H54 (cell line): ENCODE measurements around the gene UHRF1.

Experiments
- DNase-seq: peaks from one replicate; pipeline ENCODE4 v3.0.0; 2011; ENCODE audit warnings: low spot score, mixed read lengths; ENCODE audit not compliant: insufficient read length
- FAIRE-seq: peaks from 3 replicates; lab custom pipeline; 2011; peaks lifted over from hg19 to GRCh38; lab: Jason Lieb, UNC
- POLR2A ChIP-seq: IDR thresholded peaks from 2 replicates; pipeline ENCODE4 v1.6.1; 2011; ENCODE audit warnings: low read depth, mild to moderate bottlenecking, low read length

Gene UHRF1

GRCh38 chr19:4991996-4992698, 82.8 kb downstream of the UHRF1 start:
- FAIRE-seq, result no peak
- no peak for TF ChIP-seq POLR2A
- no peak for DNase-seq

- no peak for TF ChIP-seq POLR2A
Measured at GRCh38 chr19:4993683-4994082, 84.4 kb downstream of the UHRF1 start.

GRCh38 chr19:4996701-4997100, 87.4 kb downstream of the UHRF1 start:
- no peak for TF ChIP-seq POLR2A
- FAIRE-seq (no peak), DNase-seq (no peak)

More at GRCh38 chr19:4993683-4994082, 84.4 kb downstream of the UHRF1 start:
- no peak for FAIRE-seq
- no peak for DNase-seq

GRCh38 chr19:4997297-4997696, 88.0 kb downstream of the UHRF1 start:
- DNase-seq (no peak), FAIRE-seq (no peak)
- no peak for TF ChIP-seq POLR2A

GRCh38 chr19:5000120-5000611, 90.9 kb downstream of the UHRF1 start:
- FAIRE-seq (no peak), DNase-seq (no peak)
- TF ChIP-seq POLR2A, result no peak

GRCh38 chr19:5001615-5002014, 92.3 kb downstream of the UHRF1 start:
- FAIRE-seq (peak; percentile 27), DNase-seq (peak; percentile 63)
- no peak for TF ChIP-seq POLR2A

- DNase-seq (peak; percentile 52), FAIRE-seq (peak; percentile 72)
- TF ChIP-seq POLR2A, result no peak
Measured at GRCh38 chr19:5002143-5002542, 92.8 kb downstream of the UHRF1 start.

- DNase-seq (no peak), FAIRE-seq (no peak)
- TF ChIP-seq POLR2A, result no peak
Measured at GRCh38 chr19:5003781-5004180, 94.5 kb downstream of the UHRF1 start.

- DNase-seq (no peak), FAIRE-seq (no peak)
- TF ChIP-seq POLR2A, result no peak
Measured at GRCh38 chr19:5005096-5005495, 95.8 kb downstream of the UHRF1 start.

- TF ChIP-seq POLR2A, result no peak
- FAIRE-seq, result no peak
- peak; percentile 51 for DNase-seq
Measured at GRCh38 chr19:5006201-5006600, 96.9 kb downstream of the UHRF1 start.

GRCh38 chr19:5006821-5007220, 97.5 kb downstream of the UHRF1 start:
- FAIRE-seq, result no peak
- TF ChIP-seq POLR2A, result no peak
- no peak for DNase-seq
